HFFc6 (cell line): ENCODE data around the gene LRP5. TPM values are rescaled to one million over a fixed set of nuclear protein-coding genes. Genes with fewer than 3 reads are reported as not detected.

Source experiments
- DNase-seq: peaks from one replicate; pipeline ENCODE4 v3.0.0-alpha.2; 2018
- H3K27ac Mint-ChIP-seq: 2 replicates; pipeline ENCODE4 v1.8.0; 2020; ENCODE audit warnings: mild to moderate bottlenecking, mixed read lengths
- H3K27me3 Mint-ChIP-seq: 2 replicates; pipeline ENCODE4 v1.8.0; 2021; ENCODE audit warnings: mild to moderate bottlenecking, moderate library complexity, mixed read lengths; ENCODE audit not compliant: insufficient read depth
- H3K36me3 Mint-ChIP-seq: 2 replicates; pipeline ENCODE4 v1.8.0; 2021; ENCODE audit warnings: low read depth, mixed read lengths
- H3K4me1 Mint-ChIP-seq: 2 replicates; pipeline ENCODE4 v1.8.0; 2020; ENCODE audit warnings: low read depth, mixed read lengths
- H3K4me3 Mint-ChIP-seq: 2 replicates; pipeline ENCODE4 v1.8.0; 2020; ENCODE audit warnings: mild to moderate bottlenecking, moderate library complexity, mixed read lengths
- H3K9me3 Mint-ChIP-seq: 2 replicates; pipeline ENCODE4 v1.8.0; 2020; ENCODE audit warnings: mild to moderate bottlenecking, mixed read lengths
- total RNA-seq, 6 experiments: library from RNA; stranded (reverse); fragmentation: NEBNext Ultra II Directional; extraction: Animal tissue kit (Norgen Biotek cat#: 25700); gene quantifications; 2 replicates in 1 of 6; 3 replicates in 5 of 6; pipeline ENCODE4 v1.2.3, GENCODE V29; 2021
- TF ChIP-seq, protein P1 (sequence below): fragments of 200-600 bp; sonication (generic); IDR thresholded peaks from 2 replicates; pipeline ENCODE4 v1.5.0; 2021; ENCODE audit warnings: antibody characterized with exemption, mild to moderate bottlenecking

The LRP5 gene
- total RNA-seq, 6 experiments from 2014 or later = 2.5 to 14.9 (median 3.8) TPM

DNA sequence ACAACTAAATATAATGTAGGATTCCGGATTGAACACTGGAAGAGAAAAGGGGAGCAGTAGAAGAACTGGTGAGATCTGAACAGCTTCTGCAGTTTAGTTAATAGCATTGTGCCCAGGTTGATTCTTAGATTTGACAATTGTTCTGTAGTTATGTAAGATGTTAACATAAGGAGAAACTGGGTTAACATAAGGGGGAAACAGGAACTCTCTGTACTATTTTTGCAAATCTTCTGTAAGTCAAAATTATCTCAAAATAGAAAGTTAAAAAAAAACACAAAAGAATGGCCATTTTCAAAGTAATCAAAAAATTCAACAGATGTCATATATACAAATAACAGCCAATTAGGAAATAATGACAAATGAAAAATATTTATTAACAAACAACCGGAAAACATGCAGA is 18.7 kb upstream of the LRP5 start:
- Mint-ChIP-seq H3K4me3 (no peak overlapping the region), H3K27ac (no peak overlapping the region), H3K4me1 (no peaks in the 10 kb centered on the region), H3K9me3 (peaks cover 16% of the 10 kb centered on the region), H3K36me3 (peaks cover 4% of the 10 kb centered on the region), H3K27me3 (peaks cover 7% of the 10 kb centered on the region)
- TF ChIP-seq, protein P1, sequence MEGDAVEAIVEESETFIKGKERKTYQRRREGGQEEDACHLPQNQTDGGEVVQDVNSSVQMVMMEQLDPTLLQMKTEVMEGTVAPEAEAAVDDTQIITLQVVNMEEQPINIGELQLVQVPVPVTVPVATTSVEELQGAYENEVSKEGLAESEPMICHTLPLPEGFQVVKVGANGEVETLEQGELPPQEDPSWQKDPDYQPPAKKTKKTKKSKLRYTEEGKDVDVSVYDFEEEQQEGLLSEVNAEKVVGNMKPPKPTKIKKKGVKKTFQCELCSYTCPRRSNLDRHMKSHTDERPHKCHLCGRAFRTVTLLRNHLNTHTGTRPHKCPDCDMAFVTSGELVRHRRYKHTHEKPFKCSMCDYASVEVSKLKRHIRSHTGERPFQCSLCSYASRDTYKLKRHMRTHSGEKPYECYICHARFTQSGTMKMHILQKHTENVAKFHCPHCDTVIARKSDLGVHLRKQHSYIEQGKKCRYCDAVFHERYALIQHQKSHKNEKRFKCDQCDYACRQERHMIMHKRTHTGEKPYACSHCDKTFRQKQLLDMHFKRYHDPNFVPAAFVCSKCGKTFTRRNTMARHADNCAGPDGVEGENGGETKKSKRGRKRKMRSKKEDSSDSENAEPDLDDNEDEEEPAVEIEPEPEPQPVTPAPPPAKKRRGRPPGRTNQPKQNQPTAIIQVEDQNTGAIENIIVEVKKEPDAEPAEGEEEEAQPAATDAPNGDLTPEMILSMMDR = no peak
- DNase-seq = no peak

DNA sequence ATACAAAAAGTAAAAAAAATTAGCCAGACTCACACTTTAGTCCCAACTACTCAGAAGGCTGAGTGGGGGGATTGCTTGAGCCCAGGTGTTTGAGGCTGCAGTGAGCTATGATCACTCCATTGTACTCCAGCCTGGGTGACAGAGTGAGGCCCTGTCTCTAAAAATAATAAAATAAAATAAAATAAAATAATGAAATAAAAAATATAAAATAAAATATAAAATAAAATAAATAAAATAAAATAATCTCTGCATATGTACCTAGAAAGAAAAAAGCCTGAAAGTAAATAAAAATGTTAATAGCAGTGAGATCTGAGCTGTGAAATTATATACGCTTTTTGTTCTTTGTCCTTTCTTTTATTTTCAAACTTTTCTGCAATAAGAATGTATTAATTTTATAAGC is 17.1 kb upstream of the LRP5 start:
- peaks cover 4% of the 10 kb centered on the region; the same call in 1 of the 2 replicates for H3K9me3 Mint-ChIP-seq
- H3K27ac Mint-ChIP-seq = no peak overlapping the region
- H3K36me3 Mint-ChIP-seq = no peaks in the 10 kb centered on the region
- TF ChIP-seq, protein P1 = no peak
- no peak overlapping the region for H3K4me3 Mint-ChIP-seq
- no peaks in the 10 kb centered on the region for H3K4me1 Mint-ChIP-seq
- DNase-seq = no peak
- peaks cover 7% of the 10 kb centered on the region for H3K27me3 Mint-ChIP-seq

DNA sequence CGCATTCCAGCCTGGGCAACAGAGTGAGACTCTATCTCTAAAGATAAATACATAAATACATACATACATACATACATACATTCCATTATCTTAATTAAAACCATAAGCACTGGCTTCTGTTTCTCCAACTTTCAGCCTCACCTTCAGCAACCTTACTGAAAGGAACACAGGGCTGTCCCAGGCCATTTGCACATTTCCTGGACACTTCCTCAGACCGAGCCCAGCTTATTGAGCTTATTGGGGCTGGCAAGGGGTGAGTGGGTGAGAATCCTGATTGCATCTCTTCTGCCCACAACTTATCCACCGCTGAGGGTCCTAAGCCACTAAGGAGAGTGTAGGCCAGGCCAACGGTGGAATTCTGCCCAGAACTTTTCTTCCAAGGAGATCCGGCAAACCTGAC is 16.5 kb upstream of the LRP5 start:
- Mint-ChIP-seq H3K27me3 (peaks cover 3% of the 10 kb centered on the region; the same call in 1 of the 2 replicates), H3K27ac (no peak overlapping the region), H3K4me1 (no peaks in the 10 kb centered on the region), H3K36me3 (no peaks in the 10 kb centered on the region), H3K4me3 (no peak overlapping the region), H3K9me3 (no peaks in the 10 kb centered on the region)
- TF ChIP-seq, protein P1 = no peak
- no peak for DNase-seq

DNA sequence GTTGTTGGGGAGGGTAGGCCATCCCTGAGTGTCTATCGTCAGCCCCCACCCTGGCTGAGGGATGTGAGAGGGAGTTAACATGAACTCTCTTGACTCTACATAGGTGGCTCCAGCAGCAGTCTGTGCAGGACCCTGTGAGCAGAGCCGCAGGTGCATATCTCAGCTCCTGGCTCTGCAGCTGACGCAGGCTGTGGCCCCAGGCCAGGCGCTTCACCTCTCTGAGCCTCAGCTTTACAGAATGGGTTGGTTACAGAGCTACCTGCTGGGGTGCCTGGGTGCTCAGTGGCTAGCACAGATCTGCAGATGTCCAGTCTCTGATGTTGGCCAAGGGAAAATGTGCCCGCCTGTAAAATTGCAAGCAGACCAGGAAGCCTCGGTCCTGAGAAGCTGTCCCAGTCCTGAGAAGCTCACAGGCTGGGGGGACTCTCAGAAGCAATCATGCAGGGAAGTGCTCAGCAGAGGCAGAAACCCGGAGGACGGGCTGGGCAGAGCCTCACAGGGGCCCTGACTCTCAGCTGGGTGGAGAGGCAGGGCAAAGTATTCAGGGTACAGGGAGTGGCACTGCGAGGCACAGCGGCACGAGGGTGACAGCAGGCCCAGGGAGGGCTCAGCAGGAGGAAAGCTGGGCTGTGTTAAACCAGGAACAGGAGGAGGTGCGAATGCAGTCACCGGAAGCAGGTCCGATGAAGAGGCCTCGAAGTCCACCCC is 15.9 kb upstream of the LRP5 start:
- TF ChIP-seq, protein P1 = no peak
- Mint-ChIP-seq H3K36me3 (no peaks in the 10 kb centered on the region), H3K4me3 (no peak overlapping the region), H3K27ac (no peak overlapping the region), H3K9me3 (no peaks in the 10 kb centered on the region), H3K4me1 (no peaks in the 10 kb centered on the region), H3K27me3 (peaks cover 3% of the 10 kb centered on the region; the same call in 1 of the 2 replicates)
- no peak for DNase-seq

DNA sequence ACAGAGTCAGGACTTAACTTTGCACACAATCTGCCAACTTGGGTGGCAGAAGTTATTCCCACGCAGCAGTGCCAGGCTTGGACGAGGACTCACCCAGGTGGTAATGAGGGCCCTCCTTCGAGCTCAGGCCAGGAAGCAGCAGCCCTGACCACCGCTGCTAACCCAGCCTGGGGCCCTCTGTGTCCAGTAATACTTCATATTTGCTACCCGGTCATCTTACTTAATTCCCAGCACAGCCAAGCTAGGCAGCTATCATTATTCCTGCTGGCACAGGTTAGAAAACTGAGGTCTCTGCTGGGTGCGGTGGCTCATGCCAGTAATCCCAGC is 15.4 kb upstream of the LRP5 start:
- Mint-ChIP-seq H3K36me3 (no peaks in the 10 kb centered on the region), H3K4me1 (no peaks in the 10 kb centered on the region), H3K27me3 (peaks cover 3% of the 10 kb centered on the region; the same call in 1 of the 2 replicates), H3K27ac (no peak overlapping the region), H3K4me3 (no peak overlapping the region), H3K9me3 (no peaks in the 10 kb centered on the region)
- TF ChIP-seq, protein P1 = no peak
- DNase-seq = no peak
